Measurements from ENCODE around the gene KCNC4. TPM values are rescaled to one million over a fixed set of nuclear protein-coding genes. Genes with fewer than 3 reads are reported as not detected.

KCNC4 gene
- total RNA-seq, 3 donors from 2014 or later: 4.9 to 12.8 (median 8.0) TPM

DNA sequence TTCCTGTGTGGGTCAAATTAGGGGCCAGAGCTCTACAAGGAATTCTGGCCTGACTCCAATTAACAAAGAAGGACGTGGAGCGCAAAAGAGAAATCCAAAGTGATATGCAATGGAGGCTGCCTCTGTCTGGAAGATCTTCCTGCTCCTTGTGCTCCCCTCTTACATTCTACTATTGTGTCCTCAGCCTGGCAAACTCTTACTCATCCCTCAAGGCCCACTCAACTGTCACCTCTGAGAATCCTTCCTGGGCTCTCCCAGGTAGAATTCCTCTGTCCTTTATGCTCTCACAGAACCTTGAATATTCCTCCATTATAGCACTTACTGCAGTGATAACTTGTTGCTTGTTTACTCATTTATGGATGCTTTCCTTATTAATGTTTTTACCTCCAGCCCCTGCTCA lies 31.4 kb downstream of the KCNC4 start:
- TF ChIP-seq, protein P1, sequence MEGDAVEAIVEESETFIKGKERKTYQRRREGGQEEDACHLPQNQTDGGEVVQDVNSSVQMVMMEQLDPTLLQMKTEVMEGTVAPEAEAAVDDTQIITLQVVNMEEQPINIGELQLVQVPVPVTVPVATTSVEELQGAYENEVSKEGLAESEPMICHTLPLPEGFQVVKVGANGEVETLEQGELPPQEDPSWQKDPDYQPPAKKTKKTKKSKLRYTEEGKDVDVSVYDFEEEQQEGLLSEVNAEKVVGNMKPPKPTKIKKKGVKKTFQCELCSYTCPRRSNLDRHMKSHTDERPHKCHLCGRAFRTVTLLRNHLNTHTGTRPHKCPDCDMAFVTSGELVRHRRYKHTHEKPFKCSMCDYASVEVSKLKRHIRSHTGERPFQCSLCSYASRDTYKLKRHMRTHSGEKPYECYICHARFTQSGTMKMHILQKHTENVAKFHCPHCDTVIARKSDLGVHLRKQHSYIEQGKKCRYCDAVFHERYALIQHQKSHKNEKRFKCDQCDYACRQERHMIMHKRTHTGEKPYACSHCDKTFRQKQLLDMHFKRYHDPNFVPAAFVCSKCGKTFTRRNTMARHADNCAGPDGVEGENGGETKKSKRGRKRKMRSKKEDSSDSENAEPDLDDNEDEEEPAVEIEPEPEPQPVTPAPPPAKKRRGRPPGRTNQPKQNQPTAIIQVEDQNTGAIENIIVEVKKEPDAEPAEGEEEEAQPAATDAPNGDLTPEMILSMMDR (IDR thresholded peaks at IDR 0.05): no peak
- Histone ChIP-seq H3K9me3 (no peaks in the 10 kb centered on the region), H3K4me1 (ENCODE audit: low read depth) (no peaks in the 10 kb centered on the region), H3K4me3 (no peak overlapping the region), H3K36me3 (ENCODE audit: low read depth) (no peaks in the 10 kb centered on the region)
- intact Hi-C loops (cut with DNase I, micrococcal nuclease): no loop called here
- no peak for DNase-seq
- no peak for ATAC-seq

DNA sequence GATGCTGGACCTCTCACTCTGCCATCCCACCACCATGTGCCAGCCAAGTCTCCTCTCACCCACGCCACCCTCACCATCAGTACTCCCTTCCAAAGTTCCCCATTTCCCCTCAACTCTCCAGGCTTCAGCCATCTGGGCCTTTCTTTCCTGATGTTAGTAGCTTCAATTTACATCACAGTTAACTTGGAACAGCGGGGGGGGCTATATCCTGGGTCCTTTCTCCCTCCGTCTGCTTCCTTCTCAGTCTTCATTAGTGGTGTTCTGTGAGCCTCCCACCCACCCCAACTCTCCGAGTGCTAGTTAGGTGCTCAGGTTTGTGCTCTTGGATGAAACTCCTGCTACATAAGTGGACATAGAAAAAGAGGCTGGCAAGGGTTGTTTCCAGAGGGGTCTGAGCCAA lies 31.9 kb downstream of the KCNC4 start:
- no peak for ATAC-seq
- TF ChIP-seq, protein P1 (IDR thresholded peaks at IDR 0.05): no peak
- Histone ChIP-seq H3K4me3 (no peak overlapping the region), H3K4me1 (ENCODE audit: low read depth) (no peaks in the 10 kb centered on the region), H3K9me3 (no peaks in the 10 kb centered on the region), H3K36me3 (ENCODE audit: low read depth) (no peaks in the 10 kb centered on the region)
- no peak for DNase-seq
- intact Hi-C loops (cut with DNase I, micrococcal nuclease): no loop called here

DNA sequence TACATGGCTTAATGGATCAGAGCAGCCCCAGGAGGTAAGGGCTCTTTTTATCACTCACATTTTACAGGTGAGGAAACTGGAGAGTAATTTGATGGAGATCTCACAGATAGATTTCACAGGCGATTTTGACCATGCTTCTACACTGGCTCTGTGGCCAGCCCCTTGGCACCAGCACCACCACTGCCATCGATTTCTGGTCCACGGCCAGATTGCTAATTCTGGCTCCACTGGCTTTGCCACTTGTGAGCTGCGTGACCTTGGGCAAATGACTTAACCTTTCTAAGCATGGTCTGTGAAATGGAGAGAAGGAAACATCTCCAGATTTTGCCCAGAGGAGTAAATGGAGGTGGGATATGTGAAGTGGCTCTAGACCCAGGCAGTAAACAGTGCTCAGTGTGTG lies 32.6 kb downstream of the KCNC4 start:
- Histone ChIP-seq H3K4me1 (ENCODE audit: low read depth) (no peaks in the 10 kb centered on the region), H3K9me3 (no peaks in the 10 kb centered on the region), H3K36me3 (ENCODE audit: low read depth) (no peaks in the 10 kb centered on the region), H3K4me3 (no peak overlapping the region)
- no peak for DNase-seq
- TF ChIP-seq, protein P1 (IDR thresholded peaks at IDR 0.05): no peak
- ATAC-seq: no peak
- intact Hi-C loops (cut with DNase I, micrococcal nuclease): no loop called here

DNA sequence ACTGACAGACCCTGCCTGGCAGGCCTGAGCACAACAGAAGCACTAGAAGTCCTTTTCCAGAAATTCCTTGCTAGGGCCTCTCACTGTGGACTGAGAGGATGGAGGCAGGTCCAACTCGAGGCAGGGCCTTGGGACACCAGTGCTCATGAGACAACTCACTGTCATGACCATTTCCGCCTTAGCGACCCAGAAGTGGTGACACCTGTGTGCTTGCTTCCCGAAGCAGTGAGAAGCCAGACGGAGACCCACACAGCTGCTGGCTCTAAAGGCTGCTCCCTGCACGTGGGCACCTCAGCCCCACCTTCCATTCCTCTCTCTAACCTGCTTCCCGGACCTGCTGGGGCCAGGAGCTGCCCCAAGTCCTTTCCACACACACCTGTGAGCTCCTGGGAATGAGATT lies 33.0 kb downstream of the KCNC4 start:
- Histone ChIP-seq H3K4me1 (ENCODE audit: low read depth) (no peaks in the 10 kb centered on the region), H3K36me3 (ENCODE audit: low read depth) (no peaks in the 10 kb centered on the region), H3K4me3 (no peak overlapping the region), H3K9me3 (no peaks in the 10 kb centered on the region)
- DNase-seq (peak in 1 of 3 donors; percentile 6), ATAC-seq (no peak)
- TF ChIP-seq, protein P1 (IDR thresholded peaks at IDR 0.05): no peak
- intact Hi-C loops (cut with DNase I, micrococcal nuclease): no loop called here

DNA sequence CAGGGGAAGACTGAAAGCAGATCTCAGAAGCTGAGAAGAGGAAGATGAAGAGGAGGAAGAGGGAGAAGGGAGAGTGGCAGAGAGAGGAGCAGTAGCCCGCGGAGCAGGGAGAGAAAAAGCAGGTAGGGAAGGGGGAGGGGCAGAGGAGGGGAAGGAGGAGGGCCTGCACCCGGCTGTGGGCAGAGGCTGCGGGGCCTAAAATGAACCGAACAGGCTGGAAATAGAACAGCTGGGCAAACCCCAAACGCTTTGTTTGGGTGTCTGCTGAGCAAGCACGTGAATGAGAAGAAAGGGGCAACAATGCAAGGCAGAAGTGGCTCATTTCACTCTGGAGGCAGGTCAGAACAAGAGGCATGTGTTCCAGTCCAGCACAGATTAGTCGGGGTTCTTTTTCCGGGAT lies 33.5 kb downstream of the KCNC4 start:
- peak in 1 of 3 donors; percentile 7 for DNase-seq
- intact Hi-C loops (cut with DNase I, micrococcal nuclease): no loop called here

More for the DNA sequence above, 33.5 kb downstream of the KCNC4 start:
- no peak for ATAC-seq
- H3K36me3 ChIP-seq (ENCODE audit: low read depth): no peaks in the 10 kb centered on the region
- no peaks in the 10 kb centered on the region for H3K4me1 ChIP-seq (ENCODE audit: low read depth)
- TF ChIP-seq, protein P1 (IDR thresholded peaks at IDR 0.05): no peak
- H3K9me3 ChIP-seq: no peaks in the 10 kb centered on the region
- no peak overlapping the region for H3K4me3 ChIP-seq

Measured in mucosa of descending colon (tissue), 3 donors.